HG02623 (cell line): ENCODE data around the gene WNT5A.
A peak's percentile ranks its signal among the peaks of the same experiment; 100 is the strongest.
"Not testable (repeated sequence)": the region's sequence is repeated elsewhere in the genome, so short reads cannot be mapped to it uniquely, and the experiment has no call there.

ENCODE experiments used
- ATAC-seq: cut with Tn5 transposase; IDR thresholded peaks from one replicate; pipeline ENCODE4 v1.9.1; 2021; ENCODE audit warnings: moderate library complexity; ENCODE audit not compliant: unreplicated experiment

WNT5A gene

GRCh38 chr3:55507808-55508207 is 20.7 kb upstream of the WNT5A start:
- ATAC-seq, result no peak

- no peak for ATAC-seq
These were observed 18.7 kb upstream of the WNT5A start for GRCh38 chr3:55505776-55506175.

GRCh38 chr3:55505102-55505501 is 18.0 kb upstream of the WNT5A start:
- ATAC-seq, result not testable (repeated sequence)

GRCh38 chr3:55501905-55502304 is 14.8 kb upstream of the WNT5A start:
- no peak for ATAC-seq

- ATAC-seq, result no peak
These were observed 13.6 kb upstream of the WNT5A start for GRCh38 chr3:55500555-55501330.

- ATAC-seq, result no peak
These were observed 11.4 kb upstream of the WNT5A start for GRCh38 chr3:55498520-55498919.

- no peak for ATAC-seq
These were observed 10.1 kb upstream of the WNT5A start for GRCh38 chr3:55497250-55497649.

- no peak for ATAC-seq
These were observed 7.9 kb upstream of the WNT5A start for GRCh38 chr3:55494976-55495375.

GRCh38 chr3:55492976-55493375 is 5.9 kb upstream of the WNT5A start:
- no peak for ATAC-seq

- no peak for ATAC-seq
These were observed 4.2 kb upstream of the WNT5A start for GRCh38 chr3:55491296-55491816.

- no peak for ATAC-seq
These were observed 3.3 kb upstream of the WNT5A start for GRCh38 chr3:55490276-55490913.

- ATAC-seq, result no peak
These were observed 2.7 kb upstream of the WNT5A start for GRCh38 chr3:55489798-55490132.

- no peak for ATAC-seq
These were observed 1.4 kb upstream of the WNT5A start for GRCh38 chr3:55488398-55489055.

GRCh38 chr3:55487381-55488241 is 505 bp upstream of the WNT5A start:
- ATAC-seq, result no peak

- ATAC-seq, result no peak
These were observed 827 bp downstream of the WNT5A start for GRCh38 chr3:55486101-55486856.

GRCh38 chr3:55484801-55485791 is 2.0 kb downstream of the WNT5A start:
- peak; percentile 65 for ATAC-seq

GRCh38 chr3:55484191-55484689 is 2.9 kb downstream of the WNT5A start:
- ATAC-seq, result no peak

- ATAC-seq, result no peak
These were observed 3.7 kb downstream of the WNT5A start for GRCh38 chr3:55483196-55484095.
